Right lobe of liver (tissue), 6 donors: ENCODE measurements around the gene RASL11A. TPM values are rescaled to one million over a fixed set of nuclear protein-coding genes. Genes with fewer than 3 reads are reported as not detected.

Experiments used
- ATAC-seq, 4 donors: fragments of 200-7000 bp; cut with Tn5 transposase; one replicate each; pipeline ENCODE4 v1.9.1; 2020; ENCODE audit warnings: mild to moderate bottlenecking in 4 of 4, moderate library complexity in 4 of 4
- DNase-seq, 3 donors: peaks; one replicate each; pipeline ENCODE4 v3.0.0-alpha.2; 2020
- H3K27ac ChIP-seq, 3 donors: fragments of 200-600 bp; one replicate each; pipeline ENCODE4 v1.8.0; 2022
- H3K27me3 ChIP-seq, 2 donors: fragments of 200-600 bp; one replicate each; pipeline ENCODE4 v1.8.0; 2022
- H3K36me3 ChIP-seq, 4 donors: fragments of 200-600 bp; sonication (generic) in 1 of 4; one replicate each; pipeline versions ENCODE4 v1.5.1 to v1.8.0; 2017 to 2022; ENCODE audit warnings: control low read depth in 1 of 4
- H3K4me1 ChIP-seq, 4 donors: fragments of 200-600 bp; sonication (generic) in 1 of 4; one replicate each; pipeline versions ENCODE4 v1.5.1 to v1.8.0; 2017 to 2022; ENCODE audit warnings: control low read depth in 1 of 4
- H3K4me3 ChIP-seq, 3 donors: fragments of 200-600 bp; one replicate each; pipeline ENCODE4 v1.8.0; 2022
- H3K9me3 ChIP-seq, 4 donors: fragments of 200-600 bp; sonication (generic) in 1 of 4; one replicate each; pipeline versions ENCODE4 v1.5.1 to v1.8.0; 2017 to 2022; ENCODE audit warnings: control low read depth in 1 of 4
- POLR2A ChIP-seq: fragments of 450-650 bp; IDR thresholded peaks from one replicate; pipeline ENCODE4 v1.6.1; 2017; ENCODE audit warnings: antibody characterized with exemption, mild to moderate bottlenecking
- WGBS: methylation state at CpG from one replicate; pipeline ENCODE4 v1.1.6; 2018; ENCODE audit warnings: low coverage, low lambda C conversion rate; ENCODE audit not compliant: insufficient coverage; ENCODE audit errors: missing lambda C conversion rate; 5-methylcytosine and 5-hydroxymethylcytosine counted together
- intact Hi-C, 2 donors: fragments of 100-400 bp; cut with DNase I; formaldehyde crosslinking; loops; one replicate each; pipeline versions ENCODE4 v1.11.2 to v1.14.1; 2022
- total RNA-seq, 6 experiments: library from RNA; depleted of rRNA in 2 of 6; stranded (reverse); fragments of >200 nt in 2 of 6; fragmentation: NEBNext Ultra II Directional in 3 of 6; extraction: Animal tissue kit (Norgen Biotek cat#: 25700) in 3 of 6; gene quantifications; one replicate each; pipeline versions ENCODE4 v1.1.0 to v1.2.4, GENCODE V29; 2016 to 2023
- TF ChIP-seq, protein P1 (sequence below), 4 donors: fragments of 200-600 bp in 3 of 4; fragments of 450-650 bp in 1 of 4; IDR thresholded peaks; one replicate each; pipeline versions ENCODE4 v1.5.1 to v1.8.0; 2016 to 2022; ENCODE audit warnings: antibody characterized with exemption in 4 of 4, mild to moderate bottlenecking in 2 of 4
- donor health status: DM: no; HTN: yes; CAD: no.
- donor health status: DM: no; HTN: no; CAD: no.
- donor health status: DM: no; HTN: no; CAD: no.
- donor health status: DM: no; HTN: yes; CAD: no.
- donor health status: DM: no; HTN: yes; CAD: no.

The RASL11A gene
- total RNA-seq, 6 experiments from 2014 or later = 4.2 to 23.4 (median 6.1) TPM

- Histone ChIP-seq H3K4me1 (no peaks in the 10 kb centered on the region), H3K4me3 (no peak overlapping the region), H3K9me3 (no peaks in the 10 kb centered on the region), H3K27me3 (no peaks in the 10 kb centered on the region), H3K27ac (no peak overlapping the region), H3K36me3 (no peaks in the 10 kb centered on the region)
- ATAC-seq = no peak
- intact Hi-C loops = no loop called here
- 36% methylated on average over 4 of the region's 4 CpGs for WGBS
- TF ChIP-seq POLR2A = no peak
- TF ChIP-seq, protein P1, sequence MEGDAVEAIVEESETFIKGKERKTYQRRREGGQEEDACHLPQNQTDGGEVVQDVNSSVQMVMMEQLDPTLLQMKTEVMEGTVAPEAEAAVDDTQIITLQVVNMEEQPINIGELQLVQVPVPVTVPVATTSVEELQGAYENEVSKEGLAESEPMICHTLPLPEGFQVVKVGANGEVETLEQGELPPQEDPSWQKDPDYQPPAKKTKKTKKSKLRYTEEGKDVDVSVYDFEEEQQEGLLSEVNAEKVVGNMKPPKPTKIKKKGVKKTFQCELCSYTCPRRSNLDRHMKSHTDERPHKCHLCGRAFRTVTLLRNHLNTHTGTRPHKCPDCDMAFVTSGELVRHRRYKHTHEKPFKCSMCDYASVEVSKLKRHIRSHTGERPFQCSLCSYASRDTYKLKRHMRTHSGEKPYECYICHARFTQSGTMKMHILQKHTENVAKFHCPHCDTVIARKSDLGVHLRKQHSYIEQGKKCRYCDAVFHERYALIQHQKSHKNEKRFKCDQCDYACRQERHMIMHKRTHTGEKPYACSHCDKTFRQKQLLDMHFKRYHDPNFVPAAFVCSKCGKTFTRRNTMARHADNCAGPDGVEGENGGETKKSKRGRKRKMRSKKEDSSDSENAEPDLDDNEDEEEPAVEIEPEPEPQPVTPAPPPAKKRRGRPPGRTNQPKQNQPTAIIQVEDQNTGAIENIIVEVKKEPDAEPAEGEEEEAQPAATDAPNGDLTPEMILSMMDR (IDR thresholded peaks at IDR 0.05) = no peak
- DNase-seq = no peak
These were observed 32.1 kb downstream of the RASL11A start for GRCh38 chr13:27302643-27303262.

DNA sequence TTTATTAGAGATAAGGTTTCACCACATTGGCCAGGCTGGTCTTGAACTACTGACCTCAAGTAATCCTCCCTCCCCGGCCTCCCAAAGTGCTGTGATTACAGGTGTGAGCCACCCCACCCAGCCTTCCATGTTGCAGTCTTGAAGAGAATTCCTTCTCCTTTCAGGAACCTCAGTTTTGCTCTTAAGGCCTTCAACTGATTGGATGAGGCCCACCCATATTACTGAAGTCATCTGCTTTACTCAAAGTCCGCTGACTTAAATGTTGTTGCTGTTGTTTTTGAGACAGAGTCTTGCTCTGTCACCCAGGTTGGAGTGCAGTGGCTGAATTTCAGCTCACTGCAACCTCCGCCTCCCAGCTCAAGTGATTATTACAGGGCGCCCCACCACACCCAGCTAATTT, 33.5 kb downstream of the RASL11A start:
- Histone ChIP-seq H3K4me1 (no peaks in the 10 kb centered on the region), H3K9me3 (no peaks in the 10 kb centered on the region), H3K36me3 (no peaks in the 10 kb centered on the region), H3K27ac (no peak overlapping the region), H3K4me3 (no peak overlapping the region), H3K27me3 (no peaks in the 10 kb centered on the region)
- intact Hi-C loops = no loop called here
- TF ChIP-seq, protein P1 (IDR thresholded peaks at IDR 0.05) = no peak
- TF ChIP-seq POLR2A = no peak
- no peak for ATAC-seq
- DNase-seq = no peak
- WGBS = 95% methylated on average over 4 of the region's 4 CpGs

DNA sequence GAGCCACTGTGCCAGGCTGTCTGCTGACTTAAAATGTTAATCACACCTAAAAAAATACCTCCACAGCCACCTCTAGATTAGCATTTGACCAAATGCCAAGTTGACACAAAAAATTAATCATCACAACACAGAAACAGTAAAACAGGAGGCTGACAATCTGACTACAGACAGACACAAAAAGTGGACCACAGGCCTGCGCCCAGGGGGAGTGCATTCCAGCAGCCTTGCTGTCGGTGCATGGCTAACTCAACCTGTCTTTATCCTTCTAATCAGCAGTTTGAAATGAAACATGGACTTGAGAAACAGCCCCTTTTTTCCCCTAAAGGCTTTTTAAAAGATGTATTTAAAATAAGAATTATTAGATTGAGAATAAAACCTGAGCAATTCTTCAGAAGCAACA, 34.0 kb downstream of the RASL11A start:
- intact Hi-C loops = no loop called here
- Histone ChIP-seq H3K4me1 (no peaks in the 10 kb centered on the region), H3K4me3 (no peak overlapping the region), H3K27ac (no peak overlapping the region), H3K9me3 (no peaks in the 10 kb centered on the region), H3K36me3 (no peaks in the 10 kb centered on the region), H3K27me3 (no peaks in the 10 kb centered on the region)
- no peak for ATAC-seq
- WGBS = 79% methylated on average over 2 of the region's 2 CpGs
- TF ChIP-seq POLR2A = no peak
- TF ChIP-seq, protein P1 (IDR thresholded peaks at IDR 0.05) = no peak
- DNase-seq = no peak

GRCh38 chr13:27306364-27306763, 35.7 kb downstream of the RASL11A start:
- WGBS = 79% methylated on average over 5 of the region's 5 CpGs
- Histone ChIP-seq H3K4me1 (no peaks in the 10 kb centered on the region), H3K9me3 (no peaks in the 10 kb centered on the region), H3K27me3 (no peaks in the 10 kb centered on the region), H3K4me3 (no peak overlapping the region), H3K27ac (no peak overlapping the region), H3K36me3 (no peaks in the 10 kb centered on the region)
- ATAC-seq = no peak
- no peak for TF ChIP-seq POLR2A
- TF ChIP-seq, protein P1 (IDR thresholded peaks at IDR 0.05) = no peak
- no peak for DNase-seq
- intact Hi-C loops = no loop called here

DNA sequence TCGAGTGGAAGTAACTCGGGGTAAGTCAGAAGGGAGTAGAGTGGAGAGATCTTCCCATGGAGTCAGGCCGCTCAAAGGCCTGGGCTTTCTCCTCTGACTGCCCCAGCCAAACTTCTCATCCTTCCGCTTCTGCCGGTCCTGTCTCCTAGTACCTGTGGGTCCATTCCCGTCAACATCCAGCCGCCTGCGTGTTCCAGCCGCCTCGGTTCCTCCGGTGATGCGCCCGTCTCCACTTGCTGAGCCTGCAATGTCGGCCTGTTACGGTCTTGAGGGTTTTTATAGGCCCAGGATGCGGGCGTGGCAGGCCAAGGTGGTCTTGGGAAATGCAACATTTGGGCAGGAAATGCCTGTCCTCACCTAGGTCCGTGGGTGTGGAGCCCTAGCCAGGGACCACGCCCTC, 38.3 kb downstream of the RASL11A start:
- Histone ChIP-seq H3K27ac (no peak overlapping the region), H3K4me1 (no peaks in the 10 kb centered on the region), H3K4me3 (no peak overlapping the region), H3K36me3 (no peaks in the 10 kb centered on the region), H3K27me3 (no peaks in the 10 kb centered on the region), H3K9me3 (no peaks in the 10 kb centered on the region)
- ATAC-seq (no peak), DNase-seq (no peak)
- WGBS = 80% methylated on average over 16 of the region's 19 CpGs
- TF ChIP-seq, protein P1 (IDR thresholded peaks at IDR 0.05) = no peak
- TF ChIP-seq POLR2A = no peak
- intact Hi-C loops = no loop called here
